OCI-LY7 (cell line): ENCODE data around the gene ZNF718. TPM values are rescaled to one million over a fixed set of nuclear protein-coding genes. Genes with fewer than 3 reads are reported as not detected.

Experiments
- BruUV-seq: library from RNA; stranded (reverse); fragments of 400-500 nt; replicated peaks from 2 replicates; lab custom pipeline; 2021; lab: Mats Ljungman, UMichigan
- CTCF ChIA-PET: fragments of 300-600 bp; sonication (Branson Sonifier 250); formaldehyde crosslinking; loops from one replicate; lab custom pipeline; 2022; ENCODE audit warnings: antibody characterized with exemption; ENCODE audit not compliant: unreplicated experiment; lab: Charles Lee
- POLR2A ChIA-PET: fragments of 300-600 bp; sonication (Branson Sonifier 250); formaldehyde crosslinking; loops from one replicate; lab custom pipeline; 2022; ENCODE audit warnings: antibody characterized with exemption; lab: Charles Lee
- DNase-seq: peaks from one replicate; pipeline ENCODE4 v3.0.0-alpha.2; 2015; ENCODE audit warnings: low spot score
- H2AFZ ChIP-seq: fragments of 200-600 bp; sonication (generic), shearing (Covaris generic); 2 replicates; pipeline ENCODE4 v1.6.1; 2014; ENCODE audit warnings: mild to moderate bottlenecking, antibody characterized with exemption, low read length, moderate library complexity
- H3K27ac ChIP-seq: fragments of 200-600 bp; sonication (generic); 2 replicates; pipeline ENCODE4 v1.5.1; 2014; ENCODE audit warnings: mixed run types, low read depth, mild to moderate bottlenecking, moderate library complexity, low read length, inconsistent platforms; ENCODE audit not compliant: poor library complexity, severe bottlenecking
- H3K36me3 ChIP-seq: fragments of 200-600 bp; sonication (generic); 2 replicates; pipeline ENCODE4 v1.6.1; 2014; ENCODE audit warnings: mild to moderate bottlenecking, antibody characterized with exemption, low read length, moderate library complexity, mixed read lengths; ENCODE audit not compliant: insufficient read depth
- H3K4me1 ChIP-seq: fragments of 200-600 bp; sonication (generic); 2 replicates; pipeline ENCODE4 v1.5.1; 2014; ENCODE audit warnings: mild to moderate bottlenecking, low read length; ENCODE audit not compliant: insufficient read depth, poor library complexity, severe bottlenecking
- H3K4me2 ChIP-seq: fragments of 200-600 bp; sonication (generic); 2 replicates; pipeline ENCODE4 v1.6.1; 2014; ENCODE audit warnings: mild to moderate bottlenecking, low read length
- H3K4me3 ChIP-seq: fragments of 200-600 bp; sonication (generic); 2 replicates; pipeline ENCODE4 v1.5.1; 2014; ENCODE audit warnings: mild to moderate bottlenecking, low read depth, low read length; ENCODE audit not compliant: poor library complexity, severe bottlenecking
- H3K79me2 ChIP-seq: fragments of 200-600 bp; sonication (generic); 2 replicates; pipeline ENCODE4 v1.6.1; 2016; ENCODE audit warnings: low read depth, mild to moderate bottlenecking, low read length, moderate library complexity, mixed read lengths; ENCODE audit not compliant: insufficient read depth
- H3K9me2 ChIP-seq: fragments of 200-600 bp; sonication (generic); 2 replicates; pipeline ENCODE4 v1.6.1; 2016; ENCODE audit warnings: mild to moderate bottlenecking, low read length, mixed read lengths; ENCODE audit not compliant: insufficient read depth
- H3K9me3 ChIP-seq: fragments of 200-600 bp; sonication (generic); 2 replicates; pipeline ENCODE4 v1.6.1; 2014; ENCODE audit warnings: mild to moderate bottlenecking, mixed run types, low read length, mixed read lengths
- H4K20me1 ChIP-seq: fragments of 200-600 bp; sonication (generic); 2 replicates; pipeline ENCODE4 v1.6.1; 2014; ENCODE audit warnings: mild to moderate bottlenecking, antibody characterized with exemption, low read length, moderate library complexity, mixed read lengths; ENCODE audit not compliant: insufficient read depth
- EZH2phosphoT487 ChIP-seq: fragments of 200-600 bp; sonication (generic); IDR thresholded peaks from 2 replicates; pipeline ENCODE4 v1.6.1; 2018; ENCODE audit warnings: low read depth, borderline replicate concordance, mild to moderate bottlenecking, mixed run types, antibody characterized with exemption, low read length, moderate library complexity, mixed read lengths
- intact Hi-C: fragments of 100-400 bp; cut with micrococcal nuclease; formaldehyde crosslinking; loops from one replicate; pipeline ENCODE4 v1.10.0; 2022; ENCODE audit not compliant: unreplicated experiment
- total RNA-seq, 2 experiments: library from RNA; depleted of rRNA in 1 of 2; stranded (reverse); fragments of >200 nt in 1 of 2; shearing (Covaris generic) in 1 of 2; gene quantifications; 2 replicates each; pipeline ENCODE4 v1.2.3, GENCODE V29; 2014 to 2022
- TF ChIP-seq, protein P1 (sequence below): fragments of 200-600 bp; sonication (generic); conservative IDR thresholded peaks from 2 replicates; pipeline ENCODE4 v1.5.1; 2014; ENCODE audit warnings: mild to moderate bottlenecking, antibody characterized with exemption, low read length, moderate library complexity, mixed read lengths

Gene ZNF718
- total RNA-seq, 2 experiments from 2014 or later, result 13.2 to 18.7 TPM

DNA sequence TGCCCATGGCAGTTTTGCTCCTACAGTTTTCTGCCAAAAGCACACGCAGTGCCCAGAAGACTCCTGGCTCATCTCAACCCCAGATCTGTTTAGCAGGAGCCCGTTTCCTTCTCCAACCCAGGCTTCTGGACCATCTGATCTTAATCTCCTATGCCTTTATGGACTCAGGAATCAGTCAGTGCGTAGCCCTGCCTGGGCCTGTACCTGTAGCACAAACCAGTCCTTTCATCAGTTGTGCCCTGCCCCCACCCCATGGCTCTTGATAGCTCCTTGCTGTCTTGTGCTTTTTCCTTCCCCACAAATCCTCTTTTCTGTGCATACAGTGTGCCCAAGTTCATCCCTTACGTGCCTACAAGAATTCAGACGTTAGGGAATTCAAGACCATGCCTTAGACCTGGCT, 1.5 kb downstream of the ZNF718 start:
- TF ChIP-seq, protein P1, sequence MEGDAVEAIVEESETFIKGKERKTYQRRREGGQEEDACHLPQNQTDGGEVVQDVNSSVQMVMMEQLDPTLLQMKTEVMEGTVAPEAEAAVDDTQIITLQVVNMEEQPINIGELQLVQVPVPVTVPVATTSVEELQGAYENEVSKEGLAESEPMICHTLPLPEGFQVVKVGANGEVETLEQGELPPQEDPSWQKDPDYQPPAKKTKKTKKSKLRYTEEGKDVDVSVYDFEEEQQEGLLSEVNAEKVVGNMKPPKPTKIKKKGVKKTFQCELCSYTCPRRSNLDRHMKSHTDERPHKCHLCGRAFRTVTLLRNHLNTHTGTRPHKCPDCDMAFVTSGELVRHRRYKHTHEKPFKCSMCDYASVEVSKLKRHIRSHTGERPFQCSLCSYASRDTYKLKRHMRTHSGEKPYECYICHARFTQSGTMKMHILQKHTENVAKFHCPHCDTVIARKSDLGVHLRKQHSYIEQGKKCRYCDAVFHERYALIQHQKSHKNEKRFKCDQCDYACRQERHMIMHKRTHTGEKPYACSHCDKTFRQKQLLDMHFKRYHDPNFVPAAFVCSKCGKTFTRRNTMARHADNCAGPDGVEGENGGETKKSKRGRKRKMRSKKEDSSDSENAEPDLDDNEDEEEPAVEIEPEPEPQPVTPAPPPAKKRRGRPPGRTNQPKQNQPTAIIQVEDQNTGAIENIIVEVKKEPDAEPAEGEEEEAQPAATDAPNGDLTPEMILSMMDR, result no peak
- TF ChIP-seq EZH2phosphoT487, result no peak
- no peak overlapping the region for H3K27ac ChIP-seq
- CTCF ChIA-PET, result no interaction called here
- peak overlapping the region; percentile 81 for H3K4me3 ChIP-seq
- peaks cover 24% of the 10 kb centered on the region for H3K79me2 ChIP-seq
- H3K4me1 ChIP-seq, result peaks cover 6% of the 10 kb centered on the region
- no peaks in the 10 kb centered on the region for H3K9me2 ChIP-seq
- intact Hi-C loops, result no loop called here
- POLR2A ChIA-PET, result no interaction called here
- peaks cover 15% of the 10 kb centered on the region for H3K36me3 ChIP-seq
- H3K4me2 ChIP-seq, result peak overlapping the region; percentile 64
- no peak for DNase-seq
- no peak overlapping the region for H2AFZ ChIP-seq
- BruUV-seq, result no TSS peak
- peaks cover 19% of the 10 kb centered on the region; the same call in 1 of the 2 replicates for H3K9me3 ChIP-seq
- H4K20me1 ChIP-seq, result no peaks in the 10 kb centered on the region

DNA sequence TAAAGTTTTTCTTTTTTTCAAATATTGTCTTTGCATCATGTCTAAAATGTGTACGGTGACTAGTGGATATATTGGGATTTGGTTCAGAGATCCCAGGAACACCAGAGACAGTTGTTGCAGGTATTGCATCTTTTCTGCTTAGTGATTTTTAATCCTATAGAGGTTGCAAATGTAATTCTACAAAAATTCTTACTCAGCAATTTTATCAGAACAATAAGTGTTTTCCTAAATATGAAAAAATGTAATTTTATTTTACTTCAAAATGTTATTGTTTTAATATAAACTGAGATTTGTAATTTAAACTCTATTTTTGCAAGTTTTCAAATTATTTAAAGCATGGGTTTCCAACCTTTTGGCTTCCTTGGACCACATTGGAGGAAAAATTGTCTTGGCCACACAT, 8.2 kb downstream of the ZNF718 start:
- H3K4me1 ChIP-seq, result no peaks in the 10 kb centered on the region
- H3K27ac ChIP-seq, result no peak overlapping the region
- no peaks in the 10 kb centered on the region for H3K9me2 ChIP-seq
- peaks cover 43% of the 10 kb centered on the region for H3K79me2 ChIP-seq
- intact Hi-C loops, result no loop called here
- TF ChIP-seq, protein P1, result no peak
- TF ChIP-seq EZH2phosphoT487, result no peak
- POLR2A ChIA-PET, result interaction anchor here (0.6 kb wide), 1 partner anchor 13 kb away, joined by 3 read pairs; no protein-coding TSS in a partner anchor
- no peaks in the 10 kb centered on the region for H4K20me1 ChIP-seq
- no TSS peak for BruUV-seq
- H3K4me2 ChIP-seq, result no peak overlapping the region
- H3K9me3 ChIP-seq, result peaks cover 37% of the 10 kb centered on the region; the same call in 1 of the 2 replicates
- DNase-seq, result no peak
- CTCF ChIA-PET, result no interaction called here
- peaks cover 45% of the 10 kb centered on the region for H3K36me3 ChIP-seq
- no peak overlapping the region for H3K4me3 ChIP-seq
- no peak overlapping the region for H2AFZ ChIP-seq

DNA sequence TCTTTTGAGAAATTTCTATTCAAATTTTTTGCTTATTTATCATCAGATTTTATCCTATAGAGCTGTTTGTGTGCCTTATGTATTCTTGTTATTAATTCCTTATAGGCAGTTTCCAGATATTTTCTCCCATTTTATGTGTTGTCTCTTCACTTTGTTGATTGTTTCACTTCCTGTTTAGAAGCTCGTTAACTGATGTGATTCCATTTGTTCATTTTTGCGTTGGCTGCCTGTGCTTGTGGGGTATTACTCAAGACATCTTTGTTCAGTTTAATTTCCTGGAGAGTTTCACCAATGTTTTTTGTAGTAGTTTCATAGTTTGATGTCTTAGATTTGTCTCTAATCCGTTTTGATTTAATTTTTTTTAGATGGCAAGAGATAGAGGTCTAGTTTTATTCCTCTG, 14.6 kb downstream of the ZNF718 start:
- DNase-seq, result no peak
- H3K36me3 ChIP-seq, result peaks cover 100% of the 10 kb centered on the region

More for the DNA sequence above, 14.6 kb downstream of the ZNF718 start:
- ChIA-PET CTCF (no interaction called here), POLR2A (interaction anchor here (0.7 kb wide), 1 partner anchor 56 kb away, joined by 3 read pairs; no protein-coding TSS in a partner anchor)
- intact Hi-C loops, result no loop called here
- Histone ChIP-seq H3K9me3 (peaks cover 88% of the 10 kb centered on the region), H3K9me2 (no peaks in the 10 kb centered on the region), H3K27ac (no peak overlapping the region), H3K79me2 (peaks cover 90% of the 10 kb centered on the region), H3K4me3 (no peak overlapping the region), H3K4me1 (no peaks in the 10 kb centered on the region), H2AFZ (no peak overlapping the region), H4K20me1 (no peaks in the 10 kb centered on the region), H3K4me2 (no peak overlapping the region)
- no TSS peak for BruUV-seq
- TF ChIP-seq EZH2phosphoT487, result no peak
- TF ChIP-seq, protein P1, result no peak
